ENCODE results near the gene DAPP1.
"Not testable (repeated sequence)": the region's sequence is repeated elsewhere in the genome, so short reads cannot be mapped to it uniquely, and the experiment has no call there.

The DAPP1 gene

DNA sequence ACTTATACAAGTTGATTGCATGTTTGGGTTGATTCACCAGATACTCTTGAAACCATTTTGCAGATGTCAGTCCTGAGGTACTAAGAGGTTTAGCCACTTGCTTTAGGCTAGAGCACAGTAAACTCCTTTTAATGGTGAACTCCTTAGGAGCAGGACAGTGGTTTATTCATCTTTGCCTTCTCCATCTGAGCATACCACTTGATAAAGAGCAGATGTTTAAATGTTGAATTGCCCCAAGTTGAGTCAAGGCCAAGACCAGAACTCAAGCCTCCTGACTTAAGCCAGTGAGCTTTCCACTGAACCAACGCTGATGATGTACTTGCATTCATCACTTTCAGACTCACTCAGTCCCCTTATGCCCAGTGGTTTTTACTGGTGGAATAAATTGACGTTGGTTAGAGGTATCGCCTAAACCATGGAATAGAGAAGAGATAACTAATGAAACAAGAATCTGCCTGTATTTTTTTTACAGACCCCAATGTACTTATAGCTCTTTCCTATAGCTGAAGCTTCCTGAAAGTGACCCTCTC, 7.5 kb downstream of the DAPP1 start:
- DNase-seq (ENCODE audit: low spot score): no peak

DNA sequence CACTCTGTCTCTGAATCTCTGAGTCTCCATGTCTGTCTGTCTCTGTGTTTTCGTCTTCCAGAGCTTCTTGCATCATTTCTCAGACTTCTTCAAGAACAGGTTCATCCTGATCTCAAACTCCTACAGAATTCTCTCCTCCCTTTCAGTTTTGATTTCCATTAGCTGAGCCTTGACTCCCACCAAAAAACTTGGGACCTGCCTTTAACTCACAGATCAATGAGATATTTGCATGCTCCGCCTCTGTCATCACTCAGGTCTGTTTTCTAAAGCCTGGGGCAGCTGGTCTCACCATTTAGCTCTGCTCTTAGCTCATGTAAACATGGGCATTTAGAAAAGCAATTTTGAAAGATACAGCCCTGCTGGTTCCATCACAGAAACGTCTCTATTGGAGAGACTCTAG, 8.6 kb downstream of the DAPP1 start:
- no peak for DNase-seq (ENCODE audit: low spot score)

DNA sequence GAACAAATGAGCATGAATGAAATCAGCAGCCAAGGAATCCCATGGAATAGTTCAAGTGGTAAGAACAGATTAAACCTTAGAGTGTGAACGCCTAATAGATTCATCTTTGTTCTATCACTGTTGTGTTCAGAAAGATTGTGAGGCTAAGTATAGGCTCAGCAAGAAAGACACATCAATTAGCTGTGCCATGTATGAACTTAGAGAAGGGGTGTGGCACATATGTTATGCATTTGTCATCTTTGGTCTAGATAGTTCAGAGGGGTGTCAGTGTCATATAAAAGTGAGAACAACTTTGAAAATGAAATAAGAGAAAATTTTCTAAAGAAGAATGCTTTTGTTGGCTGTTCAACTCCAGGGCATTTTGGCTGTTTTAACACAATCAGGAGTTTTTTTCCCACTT, 9.4 kb downstream of the DAPP1 start:
- DNase-seq (ENCODE audit: low spot score): no peak

DNA sequence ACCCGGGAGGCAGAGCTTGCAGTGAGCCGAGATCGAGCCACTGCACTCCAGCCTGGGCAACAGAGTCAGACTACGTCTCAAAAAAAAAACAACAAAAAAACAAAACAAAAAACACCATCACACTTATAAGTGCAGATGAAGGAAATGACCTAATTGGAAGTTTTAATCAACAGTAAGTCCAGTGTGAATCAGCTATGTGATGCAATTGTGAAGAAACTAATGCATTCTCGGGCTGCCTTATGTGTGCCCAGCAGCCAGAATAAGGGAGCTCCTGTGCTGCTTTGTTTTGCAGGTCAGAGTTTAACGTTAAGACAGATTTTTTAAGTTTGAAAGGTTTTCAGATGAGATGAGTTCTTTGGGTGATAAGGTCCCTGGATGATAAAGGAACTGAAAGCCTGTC, 10.8 kb downstream of the DAPP1 start:
- no peak for DNase-seq (ENCODE audit: low spot score)

DNA sequence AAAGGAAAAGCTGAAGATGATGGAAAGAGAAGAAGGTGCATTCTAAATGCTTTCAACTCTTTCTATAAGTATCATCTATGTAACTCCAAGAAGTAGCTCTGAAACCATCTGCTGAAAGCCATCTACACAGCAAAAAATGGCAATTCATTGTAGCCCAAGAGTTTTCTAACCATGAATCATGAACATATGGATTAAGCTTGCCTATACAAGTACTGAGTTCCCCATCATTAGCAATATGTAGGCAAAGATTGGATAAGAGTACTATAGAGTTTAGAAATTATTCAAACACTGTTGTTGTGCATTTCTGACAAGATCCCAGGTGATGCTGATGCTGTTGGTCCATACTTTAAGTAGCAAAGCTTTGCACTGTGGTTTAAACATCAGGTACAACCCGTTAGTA, 11.2 kb downstream of the DAPP1 start:
- no peak for DNase-seq (ENCODE audit: low spot score)

DNA sequence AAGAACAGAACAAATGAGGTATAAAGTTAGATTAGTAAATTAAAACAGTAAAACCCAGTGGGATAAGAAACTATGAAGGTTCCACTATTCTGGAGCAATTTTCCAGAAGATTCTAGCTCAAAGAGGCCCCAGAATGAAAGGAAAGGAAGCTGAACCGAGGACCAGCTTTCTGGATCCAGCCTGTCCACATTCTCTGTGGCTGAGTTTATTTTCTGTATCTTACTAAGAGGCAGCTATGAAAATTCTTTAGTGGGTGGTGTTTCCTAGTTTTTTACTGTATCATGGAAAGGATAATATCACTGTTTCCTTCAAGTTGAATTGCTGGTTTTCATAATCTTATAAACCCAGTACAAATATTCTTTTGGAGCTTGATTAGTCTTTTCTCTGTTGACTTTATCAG, 11.8 kb downstream of the DAPP1 start:
- no peak for DNase-seq (ENCODE audit: low spot score)

DNA sequence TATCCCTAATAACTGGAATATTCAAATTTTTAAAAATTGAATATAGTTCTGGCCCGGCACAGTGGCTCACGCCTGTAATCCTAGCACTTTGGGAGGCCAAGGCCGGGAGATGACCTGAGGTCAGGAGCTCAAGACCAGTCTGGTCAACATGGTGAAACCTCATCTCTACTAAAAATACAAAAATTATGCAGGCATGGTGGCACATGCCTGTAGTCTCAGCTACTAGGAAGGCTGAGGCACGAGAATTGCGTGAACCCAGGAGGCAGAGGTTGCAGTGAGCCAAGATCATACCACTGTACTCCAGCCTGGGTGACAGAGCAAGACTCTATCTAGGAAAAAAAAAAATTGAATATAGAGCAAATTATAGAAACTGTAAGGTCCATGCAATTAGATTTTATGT, 13.4 kb downstream of the DAPP1 start:
- DNase-seq (ENCODE audit: low spot score): not testable (repeated sequence)

DNA sequence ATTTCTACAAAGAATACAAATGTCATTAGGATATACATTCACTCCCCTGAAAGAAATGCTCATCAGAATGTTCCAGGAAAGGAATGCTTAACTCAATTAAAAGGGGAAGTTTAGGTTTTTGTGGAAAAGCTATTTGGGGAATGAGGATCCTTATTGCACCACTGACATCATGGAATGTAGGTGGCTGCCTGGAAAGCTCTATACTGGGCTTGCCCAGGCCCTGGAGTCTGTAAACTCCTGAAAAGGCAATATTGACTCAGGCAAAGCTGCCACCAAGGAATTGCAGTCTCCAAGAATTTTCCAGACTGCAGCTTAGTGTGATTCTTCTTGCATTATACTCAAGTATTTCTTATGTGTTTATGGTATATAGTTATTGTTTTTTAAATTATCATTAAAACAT, 15.7 kb downstream of the DAPP1 start:
- DNase-seq (ENCODE audit: low spot score): no peak

DNA sequence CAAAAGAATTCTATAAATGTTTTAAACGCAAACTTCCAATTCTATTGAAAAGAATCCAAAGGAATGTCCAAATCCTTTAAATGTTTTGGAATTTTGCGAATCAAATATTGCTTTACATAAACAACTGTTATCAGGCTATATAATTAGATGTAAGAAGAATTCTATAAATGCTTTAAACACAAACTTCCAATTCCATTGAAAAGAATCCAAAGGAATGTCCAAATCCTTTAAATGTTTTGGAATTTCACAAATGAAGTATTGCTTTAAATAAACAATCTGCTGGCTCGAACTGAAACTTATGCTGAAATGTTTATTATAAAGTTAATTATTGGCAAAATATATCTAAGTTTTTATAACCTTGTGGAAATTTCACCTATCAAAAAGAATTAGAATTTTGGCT, 16.1 kb downstream of the DAPP1 start:
- no peak for DNase-seq (ENCODE audit: low spot score)

DNA sequence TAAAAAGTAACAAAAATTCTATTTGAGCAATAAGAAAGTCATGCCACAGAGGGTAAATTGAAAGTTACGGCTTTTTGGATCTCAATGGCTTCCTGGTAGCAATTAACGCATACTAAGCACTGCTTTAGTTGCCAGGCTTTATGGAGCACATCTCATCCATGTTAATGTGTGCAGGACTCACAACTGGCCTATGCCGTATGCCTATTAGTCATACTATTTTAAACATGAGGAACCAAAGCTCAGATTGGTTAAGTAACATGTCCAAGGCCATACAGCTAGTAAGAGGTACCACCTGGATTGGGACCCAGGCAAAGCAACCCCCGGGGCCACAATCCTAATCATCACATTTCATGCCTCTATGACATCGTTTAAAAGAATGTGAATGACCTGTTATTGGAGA, 17.1 kb downstream of the DAPP1 start:
- DNase-seq (ENCODE audit: low spot score): no peak

DNA sequence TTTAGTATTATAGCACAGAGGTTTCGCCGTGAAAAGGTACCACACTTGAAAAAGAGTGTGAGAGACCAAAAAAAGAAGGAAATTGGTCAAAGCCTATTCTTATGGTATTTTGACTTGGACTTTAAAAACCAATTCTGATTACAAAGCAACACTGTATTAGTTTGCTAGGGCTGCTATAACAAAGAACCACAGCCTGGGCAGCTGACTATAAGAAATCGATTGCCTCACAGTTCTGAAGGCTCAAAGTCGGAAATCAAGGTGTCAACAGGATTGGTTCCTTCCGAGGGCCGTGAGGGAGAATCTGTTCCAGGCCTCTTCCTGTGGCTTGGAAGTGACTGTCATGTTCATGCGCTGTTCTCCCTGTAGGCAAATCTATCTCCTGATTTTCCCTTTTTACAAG, 17.9 kb downstream of the DAPP1 start:
- DNase-seq (ENCODE audit: low spot score): no peak

DNA sequence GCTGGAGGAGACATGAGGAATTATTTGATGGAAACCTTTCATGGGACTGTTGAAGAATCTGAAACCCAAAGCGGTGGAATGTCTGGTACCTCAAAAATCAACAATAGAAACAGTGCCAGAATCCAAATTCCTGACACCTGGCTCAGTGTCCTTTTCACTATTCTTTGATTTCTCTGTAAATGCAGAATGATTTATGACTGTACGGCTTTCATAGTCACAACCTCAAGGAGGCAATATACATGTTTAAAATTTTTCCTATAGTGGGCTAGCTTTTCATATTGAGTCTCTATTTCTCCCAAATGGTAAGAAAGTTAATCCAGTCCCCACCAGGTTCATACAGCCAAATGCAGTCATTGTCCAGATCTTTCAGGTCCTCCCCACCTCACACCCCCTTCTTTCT, 19.3 kb downstream of the DAPP1 start:
- no peak for DNase-seq (ENCODE audit: low spot score)

DNA sequence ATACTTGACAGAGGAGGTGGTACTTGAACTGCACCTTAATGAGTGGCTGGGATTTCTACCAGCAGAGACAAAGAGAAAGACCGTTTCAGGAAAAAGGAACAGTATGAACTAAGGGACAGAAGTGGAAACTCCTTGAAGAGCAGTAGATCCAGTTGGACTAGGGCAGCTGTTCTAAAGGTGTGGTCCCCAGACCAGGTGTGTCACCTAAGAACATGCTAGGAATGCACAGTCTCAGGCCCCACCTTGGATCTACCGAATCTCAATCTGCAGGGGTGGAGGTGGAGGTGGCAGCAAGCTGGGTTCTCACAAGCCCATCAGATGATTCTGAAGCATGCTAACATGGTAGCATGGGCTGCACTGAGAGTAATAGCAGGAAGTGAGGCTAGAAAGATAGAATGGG, 22.3 kb downstream of the DAPP1 start:
- no peak for DNase-seq (ENCODE audit: low spot score)

DNA sequence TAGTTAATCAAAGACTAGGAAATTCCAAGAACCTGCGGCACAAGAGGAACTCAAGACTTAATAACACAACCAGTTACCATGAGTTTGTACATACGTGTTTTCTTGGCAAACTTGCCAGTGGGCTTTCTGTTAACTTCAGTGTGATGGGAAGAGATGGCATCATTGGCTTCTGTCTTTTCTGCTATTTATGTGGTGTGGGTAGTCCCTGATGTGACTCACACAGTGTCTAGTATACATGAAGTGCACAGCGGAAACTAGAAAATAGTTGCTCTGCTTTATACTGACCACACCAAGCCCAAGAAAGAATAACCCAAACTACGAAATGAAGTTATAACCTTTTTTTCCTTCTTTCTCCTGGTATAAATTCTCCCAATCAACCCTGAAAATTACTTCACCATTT, 24.5 kb downstream of the DAPP1 start:
- no peak for DNase-seq (ENCODE audit: low spot score)

DNA sequence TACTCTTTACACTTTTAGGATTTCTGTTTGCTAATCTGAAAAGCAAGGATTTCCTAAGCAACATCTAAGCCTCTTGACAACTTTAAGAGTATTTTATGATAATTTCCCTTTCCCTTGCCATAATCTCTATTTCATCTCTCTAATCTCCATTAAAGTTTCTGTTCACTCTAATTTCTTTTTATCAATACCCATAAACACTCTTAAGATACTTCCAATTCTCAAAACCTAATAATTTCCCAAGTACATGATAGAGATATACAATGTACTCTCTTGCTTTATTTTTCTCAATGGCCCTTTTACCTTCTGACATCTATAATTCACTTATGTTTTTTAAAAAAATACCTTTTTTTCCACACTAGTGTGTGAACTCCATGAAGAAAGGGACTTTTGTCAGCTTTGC, 26.8 kb downstream of the DAPP1 start:
- DNase-seq (ENCODE audit: low spot score): no peak

DNA sequence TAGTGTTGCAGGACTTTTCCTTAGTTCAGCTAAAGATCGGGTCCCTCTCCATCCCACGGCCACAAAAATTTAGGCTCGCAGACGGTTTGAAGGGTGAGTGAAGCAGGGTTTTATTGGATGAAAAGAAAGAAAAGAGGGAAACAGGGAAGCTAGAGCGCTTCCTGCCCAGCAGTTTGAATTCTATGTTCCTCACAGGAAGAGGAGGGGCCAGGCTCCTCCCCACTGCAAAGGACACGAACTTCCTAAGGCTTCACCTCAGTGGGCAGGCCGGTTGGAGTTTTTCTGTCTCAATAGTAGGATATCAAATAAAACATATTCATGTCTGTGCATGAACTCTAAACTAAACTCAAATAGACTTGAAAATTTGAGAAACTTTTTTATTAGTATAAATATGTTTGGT, 27.4 kb downstream of the DAPP1 start:
- no peak for DNase-seq (ENCODE audit: low spot score)

DNA sequence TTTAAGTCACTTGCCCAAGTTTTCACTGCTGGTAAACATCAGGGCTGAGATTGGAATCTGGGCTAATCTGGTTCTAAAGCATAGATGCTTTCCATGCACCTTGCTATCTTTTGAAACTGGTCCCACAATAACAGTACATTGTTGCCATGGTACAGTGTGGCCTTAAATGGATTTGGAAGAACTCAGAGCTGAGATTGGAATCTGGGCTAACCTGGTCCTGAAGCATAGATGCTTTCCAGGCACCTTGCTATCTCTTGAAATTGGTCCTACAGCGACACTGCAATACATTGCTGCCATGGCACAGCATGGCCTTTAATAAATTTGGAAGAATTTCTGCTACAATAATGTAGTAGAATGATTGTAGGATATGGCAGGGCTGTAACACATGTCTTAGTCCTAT, 28.6 kb downstream of the DAPP1 start:
- no peak for DNase-seq (ENCODE audit: low spot score)

DNA sequence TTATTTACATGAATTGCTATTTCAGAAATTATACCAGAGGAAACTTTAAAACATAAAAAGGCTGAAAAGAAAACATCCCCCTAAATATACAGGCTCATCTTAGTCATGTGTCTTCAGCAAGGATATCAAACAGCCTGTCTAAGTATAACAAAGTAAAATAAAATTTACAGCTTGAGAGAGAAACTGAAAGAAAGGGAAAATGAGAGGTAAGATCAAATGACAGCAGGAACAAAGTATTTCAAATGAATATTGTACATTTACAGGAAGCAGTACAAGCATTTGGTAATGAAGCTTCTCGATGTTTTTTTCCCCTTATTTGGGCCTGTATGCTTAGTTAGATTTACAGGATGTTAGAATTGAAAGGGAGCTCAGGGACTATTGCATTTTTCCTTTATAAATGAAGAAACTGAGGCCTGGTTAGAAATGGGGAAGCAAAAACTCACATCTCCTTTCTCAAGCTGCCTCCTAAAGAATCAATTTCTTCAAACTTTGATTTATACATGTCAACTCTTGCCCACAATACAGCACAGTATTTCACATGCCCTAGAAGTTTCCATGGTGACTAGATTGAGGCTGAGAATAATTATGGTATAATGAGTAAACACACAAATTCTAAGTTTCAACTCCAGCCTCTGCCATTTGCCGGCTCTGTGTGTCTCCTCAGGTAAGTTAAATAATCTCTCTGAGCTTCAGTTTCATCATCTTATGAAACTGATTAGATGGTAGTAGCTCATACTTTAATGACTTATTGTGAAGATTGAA, 29.3 kb downstream of the DAPP1 start:
- DNase-seq (ENCODE audit: low spot score): no peak

DNA sequence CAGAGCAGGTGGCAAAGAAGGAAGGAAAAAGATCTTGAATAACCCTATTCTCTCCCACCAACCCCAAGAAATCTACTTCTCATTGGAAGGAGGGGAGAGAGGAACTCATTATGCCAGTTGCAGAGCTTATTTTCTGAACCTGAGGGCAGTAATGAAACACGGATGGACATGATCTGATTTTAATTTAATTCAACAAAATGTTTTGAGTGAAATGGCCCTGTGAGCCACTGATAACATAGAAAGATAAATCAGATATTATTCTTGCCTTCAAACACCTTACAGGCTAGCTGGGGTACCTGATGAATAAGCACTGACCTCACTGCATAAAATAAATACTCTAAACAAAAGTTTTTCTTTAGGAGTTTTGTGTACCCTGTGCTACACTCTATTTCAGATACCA, 30.3 kb downstream of the DAPP1 start:
- DNase-seq (ENCODE audit: low spot score): no peak

DNA sequence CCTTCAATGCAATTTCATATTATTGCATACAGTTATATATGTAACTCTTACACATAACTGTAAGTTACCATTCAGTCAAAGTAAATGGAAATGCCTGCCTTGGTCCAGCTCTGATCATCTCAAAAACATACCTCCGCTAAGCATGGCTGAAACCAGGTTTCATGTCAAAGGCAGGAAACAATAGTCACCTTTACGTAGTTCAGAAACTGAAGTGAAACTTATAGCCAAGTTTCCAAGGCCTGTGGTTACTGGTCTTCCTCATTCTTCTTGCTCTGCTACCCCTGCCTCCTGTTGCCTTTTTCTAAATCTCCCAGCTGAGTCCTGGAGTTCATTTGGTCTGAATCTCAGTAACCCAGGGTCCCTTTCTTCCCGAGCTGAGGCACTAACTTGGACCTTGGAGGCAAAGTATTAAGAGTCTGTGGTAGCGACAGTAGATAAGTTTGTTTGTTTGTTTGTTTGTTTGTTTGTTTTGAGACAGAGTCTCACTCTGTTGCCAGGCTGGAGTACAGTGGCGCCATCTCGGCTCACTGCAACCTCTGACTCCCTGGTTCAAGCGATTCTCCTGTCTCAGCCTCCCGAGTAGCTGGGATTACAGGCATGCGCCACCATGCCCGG, 30.8 kb downstream of the DAPP1 start:
- no peak for DNase-seq (ENCODE audit: low spot score)

DNA sequence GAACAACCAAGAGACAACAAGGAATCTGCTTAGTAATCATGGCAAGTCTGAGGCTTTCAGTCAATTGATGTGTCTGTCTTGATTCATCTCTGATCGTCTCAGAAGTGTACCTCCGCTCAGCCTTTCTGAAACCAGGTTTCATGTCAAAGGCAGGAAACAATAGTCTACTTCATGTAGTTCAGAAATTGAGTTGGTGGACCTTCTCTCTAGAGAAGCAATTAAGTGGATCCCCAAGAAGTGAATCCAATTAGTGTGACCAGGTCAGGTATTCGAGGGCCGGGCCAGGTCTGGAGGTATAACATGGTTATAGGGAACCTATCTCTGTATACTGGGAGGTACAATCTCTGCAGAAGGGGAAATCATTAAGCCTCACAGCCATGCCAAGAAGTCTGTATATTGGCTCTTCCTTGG, 32.0 kb downstream of the DAPP1 start:
- DNase-seq (ENCODE audit: low spot score): no peak

DNA sequence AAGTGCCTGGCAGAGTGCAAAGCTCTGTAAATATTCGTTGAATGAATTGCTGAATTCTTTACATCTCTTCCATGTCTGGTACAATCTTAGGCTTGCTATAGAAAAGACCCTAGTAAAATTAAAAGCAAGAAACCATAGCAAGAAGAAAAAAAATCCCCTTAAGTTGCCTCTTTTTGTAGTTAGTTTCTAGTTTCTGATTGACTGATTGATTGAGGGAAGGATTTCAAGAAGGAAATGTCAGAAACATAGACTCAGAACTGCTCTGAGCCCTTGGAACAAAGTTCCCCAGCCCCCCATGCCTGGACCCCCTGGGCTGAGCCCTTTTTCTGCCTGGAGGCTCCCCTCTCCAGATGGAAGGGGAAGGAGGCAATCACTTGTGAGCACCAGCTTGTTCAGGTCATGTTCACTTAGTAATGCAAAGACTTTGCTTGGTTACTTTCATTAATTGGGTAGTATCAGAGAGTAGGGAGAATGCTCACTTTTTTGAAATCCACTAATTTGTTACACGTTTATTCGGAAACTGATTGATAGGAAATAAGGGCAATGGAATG, 35.6 kb downstream of the DAPP1 start:
- DNase-seq (ENCODE audit: low spot score): no peak

DNA sequence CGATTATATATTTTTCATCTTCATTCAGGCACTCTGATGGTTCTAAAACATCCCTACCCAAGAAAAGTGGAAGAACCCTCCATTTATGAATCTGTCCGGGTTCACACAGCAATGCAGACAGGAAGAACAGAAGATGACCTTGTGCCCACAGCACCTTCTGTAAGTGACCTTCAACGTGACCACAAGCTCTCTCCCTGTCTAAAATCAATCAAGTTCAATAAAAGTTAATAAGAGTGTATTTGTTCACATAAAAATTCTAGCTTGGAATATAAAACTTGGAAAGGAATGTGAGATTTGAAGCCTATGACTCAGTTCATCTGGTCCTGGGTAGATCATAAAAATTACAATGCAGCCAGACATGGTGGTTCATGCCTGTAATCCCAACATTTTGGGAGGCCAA, 36.6 kb downstream of the DAPP1 start:
- DNase-seq (ENCODE audit: low spot score): no peak

DNA sequence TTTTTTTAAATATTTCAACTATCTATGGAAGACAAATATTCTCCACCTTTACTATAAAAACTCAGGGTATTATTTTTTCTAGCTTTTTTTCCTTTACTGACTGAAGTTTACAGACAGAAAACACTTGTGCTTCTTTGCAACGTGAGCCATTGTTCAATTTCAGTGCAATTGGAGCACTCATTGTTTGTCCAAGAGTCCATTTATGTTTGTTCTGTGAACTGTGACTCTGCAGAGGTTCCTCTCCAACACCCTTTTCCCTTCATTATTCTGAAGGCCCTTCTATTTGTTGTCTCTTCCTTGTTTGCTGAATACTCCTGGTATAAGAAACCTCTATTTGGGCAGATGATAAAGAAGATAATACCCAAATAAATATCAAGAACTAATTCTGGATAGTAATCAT, 37.4 kb downstream of the DAPP1 start:
- no peak for DNase-seq (ENCODE audit: low spot score)

Measured in LoVo (cell line).